Lower lobe of right lung (tissue), 2 donors: ENCODE results near the gene RXRG. TPM values are rescaled to one million over a fixed set of nuclear protein-coding genes. Genes with fewer than 3 reads are reported as not detected.

Experiments used
- ATAC-seq, 2 donors: fragments of 200-7000 bp; cut with Tn5 transposase; one replicate each; pipeline ENCODE4 v1.9.1; 2020 to 2022; ENCODE audit warnings: mild to moderate bottlenecking in 2 of 2, moderate library complexity in 2 of 2
- DNase-seq: peaks from one replicate; pipeline ENCODE4 v3.0.0-alpha.2; 2020
- H3K27ac ChIP-seq: fragments of 200-600 bp; one replicate; pipeline ENCODE4 v1.8.0; 2022
- H3K27me3 ChIP-seq: fragments of 200-600 bp; one replicate; pipeline ENCODE4 v1.8.0; 2022; ENCODE audit warnings: low read depth
- H3K36me3 ChIP-seq: fragments of 200-600 bp; one replicate; pipeline ENCODE4 v1.8.0; 2022; ENCODE audit warnings: mild to moderate bottlenecking
- H3K4me1 ChIP-seq: fragments of 200-600 bp; one replicate; pipeline ENCODE4 v1.8.0; 2022
- H3K4me3 ChIP-seq: fragments of 200-600 bp; one replicate; pipeline ENCODE4 v1.8.0; 2022; ENCODE audit warnings: mild to moderate bottlenecking
- H3K9me3 ChIP-seq: fragments of 200-600 bp; one replicate; pipeline ENCODE4 v1.8.0; 2022
- CTCF ChIP-seq: fragments of 200-600 bp; IDR thresholded peaks from one replicate; pipeline ENCODE4 v1.8.0; 2022; ENCODE audit warnings: antibody characterized with exemption, mild to moderate bottlenecking
- intact Hi-C: fragments of 100-400 bp; cut with DNase I; formaldehyde crosslinking; loops from one replicate; pipeline ENCODE4 v1.11.0; 2022
- total RNA-seq: library from RNA; stranded (reverse); fragmentation: NEBNext Ultra II Directional; extraction: Animal tissue kit (Norgen Biotek cat#: 25700); gene quantifications from one replicate; pipeline ENCODE4 v1.2.1, GENCODE V29; 2021
- donor health status: DM: no; HTN: yes; CAD: no; lungs with severe emphysema.

RXRG gene
- total RNA-seq, 1 donor from 2014 or later = 8.4 TPM

- no peak overlapping the region for H3K4me3 ChIP-seq
- no peaks in the 10 kb centered on the region for H3K27me3 ChIP-seq
- DNase-seq (no peak), ATAC-seq (no peak)
- no peaks in the 10 kb centered on the region for H3K4me1 ChIP-seq
- intact Hi-C loops = no loop called here
- no peaks in the 10 kb centered on the region for H3K36me3 ChIP-seq
- H3K9me3 ChIP-seq = no peaks in the 10 kb centered on the region
- H3K27ac ChIP-seq = no peak overlapping the region
- TF ChIP-seq CTCF = no peak
These were observed 40.8 kb upstream of the RXRG start for GRCh38 chr1:165485716-165486115.

DNA sequence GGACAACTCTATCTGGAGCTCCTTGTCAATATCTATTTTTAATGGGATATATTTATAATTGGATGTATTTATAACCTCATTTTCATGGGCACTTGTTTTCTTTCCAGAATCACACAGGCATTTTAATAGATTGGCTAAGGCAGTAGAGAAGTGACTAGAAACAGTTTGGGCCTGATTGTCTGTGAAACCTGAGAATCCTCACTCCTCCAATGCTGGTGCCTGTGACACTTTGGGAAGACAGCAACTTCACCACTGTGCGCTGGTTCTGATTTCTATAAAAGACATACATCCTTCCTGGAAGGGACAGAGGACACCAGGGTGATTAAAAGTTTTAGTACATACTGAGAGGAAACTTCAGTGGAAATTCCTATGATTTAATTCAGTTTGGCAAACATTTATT, 39.6 kb upstream of the RXRG start:
- DNase-seq (no peak), ATAC-seq (no peak)
- H3K27me3 ChIP-seq = no peaks in the 10 kb centered on the region
- no peaks in the 10 kb centered on the region for H3K36me3 ChIP-seq
- no peak overlapping the region for H3K4me3 ChIP-seq
- no peak overlapping the region for H3K27ac ChIP-seq
- no peak for TF ChIP-seq CTCF
- no peaks in the 10 kb centered on the region for H3K9me3 ChIP-seq
- intact Hi-C loops = no loop called here
- no peaks in the 10 kb centered on the region for H3K4me1 ChIP-seq

- H3K9me3 ChIP-seq = no peaks in the 10 kb centered on the region
- ATAC-seq (no peak), DNase-seq (no peak)
- no peaks in the 10 kb centered on the region for H3K36me3 ChIP-seq
- H3K27me3 ChIP-seq = no peaks in the 10 kb centered on the region
- H3K27ac ChIP-seq = no peak overlapping the region
- H3K4me3 ChIP-seq = no peak overlapping the region
- H3K4me1 ChIP-seq = no peaks in the 10 kb centered on the region
- intact Hi-C loops = no loop called here
- no peak for TF ChIP-seq CTCF
These were observed 38.5 kb upstream of the RXRG start for GRCh38 chr1:165483412-165483811.

- Histone ChIP-seq H3K27ac (no peak overlapping the region), H3K4me3 (no peak overlapping the region), H3K4me1 (no peaks in the 10 kb centered on the region), H3K27me3 (no peaks in the 10 kb centered on the region), H3K36me3 (no peaks in the 10 kb centered on the region), H3K9me3 (no peaks in the 10 kb centered on the region)
- DNase-seq (no peak), ATAC-seq (peak; percentile 83 to 84)
- intact Hi-C loops = no loop called here
- no peak for TF ChIP-seq CTCF
These were observed 37.0 kb upstream of the RXRG start for GRCh38 chr1:165481820-165482532.

DNA sequence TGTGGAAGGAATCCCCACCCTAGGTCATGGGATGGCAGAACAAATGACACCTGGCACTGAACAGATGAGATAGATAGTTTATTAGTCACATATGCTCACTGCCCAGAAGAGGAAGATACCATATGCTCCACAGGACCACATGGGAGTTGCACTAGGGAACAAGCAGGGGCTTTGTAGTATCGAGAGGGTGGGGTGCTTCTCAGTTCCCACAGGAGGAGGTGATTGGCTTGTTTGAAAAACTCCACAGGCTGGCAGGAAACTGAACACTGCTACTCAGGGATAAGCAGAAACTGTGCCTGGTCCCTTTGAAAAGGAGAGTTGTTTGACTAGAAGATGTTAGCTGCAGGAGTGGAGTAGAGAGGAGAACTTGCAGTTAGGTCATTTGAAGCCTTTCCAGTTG, 31.9 kb upstream of the RXRG start:
- no peak overlapping the region for H3K4me3 ChIP-seq
- no peaks in the 10 kb centered on the region for H3K36me3 ChIP-seq
- no peaks in the 10 kb centered on the region for H3K27me3 ChIP-seq
- ATAC-seq = no peak
- no peak overlapping the region for H3K27ac ChIP-seq
- H3K9me3 ChIP-seq = no peaks in the 10 kb centered on the region
- no peak for TF ChIP-seq CTCF
- DNase-seq = no peak
- intact Hi-C loops = no loop called here
- H3K4me1 ChIP-seq = no peaks in the 10 kb centered on the region
